Ishikawa (cell line): ENCODE data around the gene MSH4.

Experiments
- CEBPB ChIP-seq: IDR thresholded peaks from 2 replicates; pipeline ENCODE4 v1.6.1; 2012
- CREB1 ChIP-seq: IDR thresholded peaks from 2 replicates; pipeline ENCODE4 v1.6.1; 2012; ENCODE audit warnings: low read depth
- EGR1 ChIP-seq: IDR thresholded peaks from 2 replicates; pipeline ENCODE4 v1.6.1; 2012
- EP300 ChIP-seq: IDR thresholded peaks from 2 replicates; pipeline ENCODE4 v1.6.1; 2012; ENCODE audit warnings: borderline replicate concordance
- FOXM1 ChIP-seq: IDR thresholded peaks from 2 replicates; pipeline ENCODE4 v1.6.1; 2012; ENCODE audit warnings: low read depth, borderline replicate concordance
- NFIC ChIP-seq: IDR thresholded peaks from 2 replicates; pipeline ENCODE4 v1.6.1; 2012
- RAD21 ChIP-seq: IDR thresholded peaks from 2 replicates; pipeline ENCODE4 v1.6.1; 2012; ENCODE audit warnings: low read depth
- REST ChIP-seq: IDR thresholded peaks from 2 replicates; pipeline ENCODE4 v1.6.1; 2012; ENCODE audit warnings: low read depth, mild to moderate bottlenecking
- TAF1 ChIP-seq: IDR thresholded peaks from 2 replicates; pipeline ENCODE4 v1.6.1; 2012; ENCODE audit warnings: low read depth, mild to moderate bottlenecking
- TCF12 ChIP-seq: IDR thresholded peaks from 2 replicates; pipeline ENCODE4 v1.6.1; 2012; ENCODE audit warnings: low read depth
- TEAD4 ChIP-seq: IDR thresholded peaks from 2 replicates; pipeline ENCODE4 v1.6.1; 2012
- USF1 ChIP-seq: IDR thresholded peaks from 2 replicates; pipeline ENCODE4 v1.6.1; 2012
- YY1 ChIP-seq: IDR thresholded peaks from 2 replicates; pipeline ENCODE4 v1.6.1; 2012; ENCODE audit warnings: low read depth
- ZBTB7A ChIP-seq: IDR thresholded peaks from 2 replicates; pipeline ENCODE4 v1.6.1; 2012; ENCODE audit warnings: low read depth
- TF ChIP-seq, protein P1 (sequence below): IDR thresholded peaks from 2 replicates; pipeline ENCODE4 v1.6.1; 2012

The MSH4 gene

DNA sequence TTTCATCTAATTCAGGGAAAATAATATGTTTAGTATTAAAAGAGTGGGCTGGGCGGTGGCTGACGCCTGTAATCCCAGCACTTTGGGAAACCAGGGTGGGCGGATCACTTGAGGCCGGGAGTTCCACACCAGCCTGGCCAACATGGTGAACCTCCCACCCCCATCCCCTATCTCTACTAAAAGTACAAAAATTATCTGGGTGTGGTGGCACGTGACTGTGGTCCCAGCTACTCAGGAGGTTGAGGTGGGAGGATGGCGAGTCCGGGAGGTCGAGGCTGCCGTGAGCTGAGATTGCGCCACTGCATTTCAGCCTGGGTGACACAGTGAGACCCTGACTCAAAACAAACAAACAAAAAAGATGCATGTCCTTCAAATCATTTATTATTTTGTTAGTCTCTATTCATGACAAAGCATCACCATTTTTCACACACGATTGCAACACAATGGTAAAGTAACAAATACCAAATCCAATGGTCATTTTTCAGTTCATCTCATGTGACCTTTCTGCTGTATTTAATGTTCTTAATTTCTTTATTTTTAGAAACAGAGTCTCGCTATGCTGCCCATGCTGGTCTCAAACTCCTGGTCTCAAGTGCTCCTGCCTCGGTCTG lies 1.0 kb downstream of the MSH4 start:
- no peak for TF ChIP-seq CREB1
- TF ChIP-seq CEBPB, result no peak
- TF ChIP-seq REST, result no peak
- no peak for TF ChIP-seq RAD21
- no peak for TF ChIP-seq YY1
- TF ChIP-seq NFIC, result no peak
- no peak for TF ChIP-seq EGR1
- TF ChIP-seq TEAD4, result no peak
- TF ChIP-seq FOXM1, result no peak
- TF ChIP-seq TAF1, result no peak
- no peak for TF ChIP-seq EP300
- no peak for TF ChIP-seq ZBTB7A
- no peak for TF ChIP-seq TCF12
- no peak for TF ChIP-seq USF1
- TF ChIP-seq, protein P1, sequence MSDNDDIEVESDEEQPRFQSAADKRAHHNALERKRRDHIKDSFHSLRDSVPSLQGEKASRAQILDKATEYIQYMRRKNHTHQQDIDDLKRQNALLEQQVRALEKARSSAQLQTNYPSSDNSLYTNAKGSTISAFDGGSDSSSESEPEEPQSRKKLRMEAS, result no peak

- TF ChIP-seq NFIC (no peak), CREB1 (no peak), CEBPB (no peak), RAD21 (no peak), YY1 (no peak), TAF1 (no peak), USF1 (no peak), FOXM1 (no peak), ZBTB7A (no peak)
- TF ChIP-seq, protein P1, result no peak
Measured at GRCh38 chr1:75808921-75809320, 12.2 kb downstream of the MSH4 start.

- TF ChIP-seq EGR1, result no peak
- no peak for TF ChIP-seq TAF1
Measured at GRCh38 chr1:75811211-75811981, 14.7 kb downstream of the MSH4 start.

DNA sequence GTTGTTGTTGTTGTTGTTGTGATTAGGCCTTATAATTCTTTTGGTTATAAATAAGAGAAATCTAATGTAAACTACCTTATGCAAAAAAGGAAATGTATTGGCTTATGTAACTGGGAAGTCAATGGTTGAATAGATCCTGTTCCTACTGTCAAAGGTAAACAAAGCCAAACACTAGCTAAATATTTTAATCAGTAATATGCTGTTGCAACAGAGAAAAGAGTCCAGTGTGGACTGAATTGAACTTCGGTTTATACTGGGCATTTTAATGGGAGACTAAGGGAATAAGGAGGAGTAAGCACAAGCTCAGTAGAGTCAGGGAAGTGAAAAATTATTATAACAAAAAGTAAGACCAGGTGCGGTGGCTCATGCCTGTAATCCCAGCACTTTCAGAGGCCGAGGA lies 15.4 kb downstream of the MSH4 start:
- no peak for TF ChIP-seq TAF1
- TF ChIP-seq, protein P1, result no peak
- TF ChIP-seq YY1, result no peak
- no peak for TF ChIP-seq RAD21
- no peak for TF ChIP-seq ZBTB7A

DNA sequence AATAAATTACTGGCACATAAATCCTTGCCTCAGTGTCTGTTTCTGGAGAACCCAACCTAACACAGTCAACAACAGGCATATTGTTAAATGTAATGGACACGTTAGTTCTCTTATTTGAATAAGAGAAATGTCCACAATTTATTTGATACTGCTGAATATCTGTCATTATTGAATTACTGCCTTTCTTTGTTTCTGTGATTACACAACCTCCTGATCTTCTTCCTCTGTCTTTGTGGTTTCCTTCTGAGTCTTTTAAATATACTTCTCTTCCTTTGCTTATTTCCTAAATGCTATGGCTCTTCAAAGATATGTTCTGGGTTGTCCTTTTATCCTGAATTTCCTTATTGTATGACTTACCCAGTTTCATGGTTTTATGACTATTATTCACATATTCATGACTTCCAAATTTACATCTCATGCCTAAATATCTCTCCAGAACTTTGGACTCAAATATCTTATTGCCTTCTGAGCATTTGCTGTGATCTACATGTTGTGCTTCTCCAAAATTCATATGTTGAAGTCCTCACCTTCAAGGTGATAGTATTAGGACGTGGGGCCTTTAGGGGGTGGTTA lies 39.9 kb downstream of the MSH4 start:
- TF ChIP-seq REST (no peak), EGR1 (no peak), USF1 (no peak), YY1 (no peak), TAF1 (no peak), TCF12 (no peak), RAD21 (no peak), EP300 (no peak), TEAD4 (no peak), CREB1 (no peak), NFIC (no peak), FOXM1 (no peak), CEBPB (no peak), ZBTB7A (no peak)
- TF ChIP-seq, protein P1, result no peak
